Uterus (tissue), 4 donors: Measurements from ENCODE around the gene KRTAP12-1. TPM values are rescaled to one million over a fixed set of nuclear protein-coding genes. Genes with fewer than 3 reads are reported as not detected.

Source experiments
- DNase-seq, 2 donors: peaks; one replicate each; pipeline ENCODE4 v3.0.0-alpha.2; 2019 to 2020
- H3K27ac ChIP-seq, 2 donors: fragments of 200-600 bp; sonication (generic); 1 replicate in 1 of 2; 2 replicates in 1 of 2; pipeline ENCODE4 v1.5.1; 2016 to 2018
- H3K27me3 ChIP-seq, 2 donors: fragments of 200-600 bp; sonication (generic); one replicate each; pipeline ENCODE4 v1.5.1; 2018 to 2019; ENCODE audit warnings: control low read depth in 1 of 2
- H3K36me3 ChIP-seq, 2 donors: fragments of 200-600 bp; sonication (generic); one replicate each; pipeline ENCODE4 v1.5.1; 2019; ENCODE audit warnings: control low read depth in 1 of 2
- H3K4me1 ChIP-seq, 2 donors: fragments of 200-600 bp; sonication (generic); one replicate each; pipeline ENCODE4 v1.5.1; 2018 to 2019; ENCODE audit warnings: control low read depth in 1 of 2
- H3K4me3 ChIP-seq, 2 donors: fragments of 200-600 bp; sonication (generic); 1 replicate in 1 of 2; 2 replicates in 1 of 2; pipeline ENCODE4 v1.5.1; 2018 to 2019; ENCODE audit warnings: mild to moderate bottlenecking in 1 of 2
- H3K9me3 ChIP-seq, 2 donors: fragments of 200-600 bp; sonication (generic); one replicate each; pipeline ENCODE4 v1.5.1; 2019; ENCODE audit warnings: control low read depth in 1 of 2
- POLR2A ChIP-seq, 2 donors: fragments of 450-650 bp; IDR thresholded peaks; one replicate each; pipeline ENCODE4 v1.6.1; 2016; ENCODE audit warnings: antibody characterized with exemption in 2 of 2, mild to moderate bottlenecking in 1 of 2, moderate library complexity in 1 of 2
- intact Hi-C: fragments of 100-400 bp; cut with DNase I; formaldehyde crosslinking; loops from one replicate; pipeline ENCODE4 v1.15.1; 2023; ENCODE audit warnings: low total_unique reads
- total RNA-seq, 4 donors: library from RNA; depleted of rRNA in 3 of 4; stranded (reverse); fragments of >200 nt in 3 of 4; gene quantifications; one replicate each; pipeline versions ENCODE4 v1.1.0 to v1.2.4, GENCODE V29; 2014 to 2023
- TF ChIP-seq, protein P1 (sequence below), 4 experiments: fragments of 200-600 bp in 2 of 4; fragments of 450-650 bp in 2 of 4; sonication (generic) in 2 of 4; IDR thresholded peaks; one replicate each; pipeline ENCODE4 v1.5.1; 2016 to 2019; ENCODE audit warnings: antibody characterized with exemption in 4 of 4, mild to moderate bottlenecking in 2 of 4, moderate library complexity in 1 of 4
- donor health status: DM: yes; HTN: yes; CAD: no.

KRTAP12-1 gene
- total RNA-seq, 4 donors from 2014 or later, result 1.5 TPM; not detected in 3

DNA sequence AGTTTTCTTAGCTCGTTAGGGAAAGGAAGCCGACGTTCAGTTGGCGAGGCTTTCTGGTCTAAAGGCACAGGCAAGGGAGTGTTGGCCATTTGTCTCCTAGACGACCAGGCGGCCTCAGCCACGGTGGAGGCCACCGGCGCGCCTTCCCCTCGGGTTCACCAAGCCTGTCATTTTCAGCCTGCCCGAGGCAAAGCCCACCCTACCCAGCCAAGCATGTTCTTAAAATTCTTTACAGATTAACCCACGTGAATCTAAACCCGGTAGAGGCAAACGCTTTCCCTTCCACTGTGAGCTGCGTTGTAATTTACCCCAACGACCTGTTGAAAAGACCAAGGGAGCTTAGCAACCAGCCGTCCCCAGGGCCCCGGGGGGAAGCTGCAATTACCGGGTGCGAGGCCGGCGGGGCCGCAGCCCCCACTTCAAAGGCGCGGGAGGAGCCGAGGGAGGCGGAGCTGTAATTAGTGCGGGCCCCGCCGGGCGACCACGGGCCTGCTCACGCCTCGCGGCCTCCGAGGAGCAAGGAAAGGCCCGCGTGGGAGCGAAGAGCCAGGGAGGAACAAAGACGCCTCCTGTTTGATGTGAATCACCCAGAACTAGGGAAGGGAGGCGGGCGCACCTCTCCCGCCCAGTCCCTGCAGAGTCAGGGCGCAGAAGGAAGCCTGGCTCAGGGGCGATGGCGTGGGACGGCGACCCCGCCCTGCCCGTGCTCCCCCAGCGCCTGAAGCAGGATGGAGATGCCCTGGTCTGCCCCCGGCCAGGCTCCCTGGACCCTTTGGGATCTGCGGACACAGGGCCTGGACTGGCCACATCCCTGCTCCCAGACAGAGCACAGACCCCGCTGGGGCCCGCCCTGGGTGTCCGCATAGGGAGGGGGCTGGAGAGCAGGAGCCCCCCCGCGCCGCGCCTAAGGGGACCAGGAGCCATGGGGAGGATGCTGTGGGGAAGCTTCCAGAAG lies 41.5 kb upstream of the KRTAP12-1 start:
- Histone ChIP-seq H3K27ac (no peak overlapping the region), H3K4me1 (no peaks in the 10 kb centered on the region), H3K9me3 (no peaks in the 10 kb centered on the region), H3K27me3 (no peaks in the 10 kb centered on the region), H3K4me3 (no peak overlapping the region), H3K36me3 (no peaks in the 10 kb centered on the region)
- DNase-seq, result no peak
- no peak for TF ChIP-seq POLR2A (IDR thresholded peaks at IDR 0.05)
- TF ChIP-seq, protein P1, sequence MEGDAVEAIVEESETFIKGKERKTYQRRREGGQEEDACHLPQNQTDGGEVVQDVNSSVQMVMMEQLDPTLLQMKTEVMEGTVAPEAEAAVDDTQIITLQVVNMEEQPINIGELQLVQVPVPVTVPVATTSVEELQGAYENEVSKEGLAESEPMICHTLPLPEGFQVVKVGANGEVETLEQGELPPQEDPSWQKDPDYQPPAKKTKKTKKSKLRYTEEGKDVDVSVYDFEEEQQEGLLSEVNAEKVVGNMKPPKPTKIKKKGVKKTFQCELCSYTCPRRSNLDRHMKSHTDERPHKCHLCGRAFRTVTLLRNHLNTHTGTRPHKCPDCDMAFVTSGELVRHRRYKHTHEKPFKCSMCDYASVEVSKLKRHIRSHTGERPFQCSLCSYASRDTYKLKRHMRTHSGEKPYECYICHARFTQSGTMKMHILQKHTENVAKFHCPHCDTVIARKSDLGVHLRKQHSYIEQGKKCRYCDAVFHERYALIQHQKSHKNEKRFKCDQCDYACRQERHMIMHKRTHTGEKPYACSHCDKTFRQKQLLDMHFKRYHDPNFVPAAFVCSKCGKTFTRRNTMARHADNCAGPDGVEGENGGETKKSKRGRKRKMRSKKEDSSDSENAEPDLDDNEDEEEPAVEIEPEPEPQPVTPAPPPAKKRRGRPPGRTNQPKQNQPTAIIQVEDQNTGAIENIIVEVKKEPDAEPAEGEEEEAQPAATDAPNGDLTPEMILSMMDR (IDR thresholded peaks at IDR 0.05), result no peak
- intact Hi-C loops, result no loop called here

- no peak overlapping the region for H3K27ac ChIP-seq
- intact Hi-C loops, result no loop called here
These were observed 40.8 kb upstream of the KRTAP12-1 start for GRCh38 chr21:44722731-44723130.

DNA sequence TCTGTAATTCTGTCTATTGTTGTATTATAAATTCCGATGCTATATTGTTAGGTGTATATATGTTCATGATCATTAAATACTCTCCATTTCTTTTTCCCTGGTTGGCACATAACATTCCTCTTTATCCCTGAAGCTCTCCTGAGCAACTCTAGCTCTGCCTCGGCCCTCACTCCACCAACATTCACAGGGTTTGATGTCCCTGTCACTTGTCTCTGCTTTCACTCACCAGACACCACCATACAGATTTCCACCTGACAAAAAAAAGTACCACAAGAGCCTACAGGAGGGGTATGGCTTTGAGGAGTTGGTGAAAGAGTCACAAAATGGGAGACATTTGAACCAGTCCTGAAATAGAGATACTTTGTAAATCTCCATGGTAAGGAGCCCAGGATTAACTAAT lies 38.2 kb upstream of the KRTAP12-1 start:
- TF ChIP-seq, protein P1 (IDR thresholded peaks at IDR 0.05), result no peak
- no peak for TF ChIP-seq POLR2A (IDR thresholded peaks at IDR 0.05)
- Histone ChIP-seq H3K36me3 (no peaks in the 10 kb centered on the region), H3K4me3 (no peak overlapping the region), H3K27ac (no peak overlapping the region), H3K27me3 (no peaks in the 10 kb centered on the region), H3K4me1 (no peaks in the 10 kb centered on the region), H3K9me3 (no peaks in the 10 kb centered on the region)
- intact Hi-C loops, result no loop called here
- DNase-seq, result no peak

More at GRCh38 chr21:44722731-44723130, 40.8 kb upstream of the KRTAP12-1 start:
- no peak for TF ChIP-seq POLR2A (IDR thresholded peaks at IDR 0.05)
- TF ChIP-seq, protein P1 (IDR thresholded peaks at IDR 0.05), result no peak
- no peaks in the 10 kb centered on the region for H3K4me1 ChIP-seq
- no peaks in the 10 kb centered on the region for H3K9me3 ChIP-seq
- H3K27me3 ChIP-seq, result no peaks in the 10 kb centered on the region
- no peaks in the 10 kb centered on the region for H3K36me3 ChIP-seq
- no peak overlapping the region for H3K4me3 ChIP-seq
- DNase-seq, result no peak

DNA sequence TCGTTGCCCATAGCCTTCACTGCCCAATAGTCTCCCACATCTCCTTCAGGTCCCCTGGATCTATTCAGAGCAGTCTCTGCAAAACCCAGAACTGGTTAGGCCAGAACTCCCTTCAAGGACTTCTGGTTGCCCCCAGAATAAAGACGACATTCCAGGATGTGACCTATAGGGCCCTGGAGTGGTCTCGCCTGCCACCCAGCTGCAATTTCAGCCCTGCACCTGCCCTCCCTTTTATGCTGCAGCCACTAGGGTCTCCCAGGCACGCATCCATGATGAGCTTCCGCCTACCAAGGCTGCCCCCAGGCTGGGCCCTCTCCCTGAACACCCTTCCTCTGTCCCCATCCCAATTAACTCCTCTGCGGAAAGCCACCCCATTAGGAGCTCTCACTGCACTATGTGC lies 36.6 kb upstream of the KRTAP12-1 start:
- intact Hi-C loops, result no loop called here
- no peaks in the 10 kb centered on the region for H3K36me3 ChIP-seq
- H3K4me1 ChIP-seq, result no peaks in the 10 kb centered on the region
- H3K27ac ChIP-seq, result no peak overlapping the region
- TF ChIP-seq POLR2A (IDR thresholded peaks at IDR 0.05), result no peak
- TF ChIP-seq, protein P1 (IDR thresholded peaks at IDR 0.05), result no peak
- DNase-seq, result no peak
- H3K9me3 ChIP-seq, result no peaks in the 10 kb centered on the region
- no peak overlapping the region for H3K4me3 ChIP-seq
- H3K27me3 ChIP-seq, result no peaks in the 10 kb centered on the region

DNA sequence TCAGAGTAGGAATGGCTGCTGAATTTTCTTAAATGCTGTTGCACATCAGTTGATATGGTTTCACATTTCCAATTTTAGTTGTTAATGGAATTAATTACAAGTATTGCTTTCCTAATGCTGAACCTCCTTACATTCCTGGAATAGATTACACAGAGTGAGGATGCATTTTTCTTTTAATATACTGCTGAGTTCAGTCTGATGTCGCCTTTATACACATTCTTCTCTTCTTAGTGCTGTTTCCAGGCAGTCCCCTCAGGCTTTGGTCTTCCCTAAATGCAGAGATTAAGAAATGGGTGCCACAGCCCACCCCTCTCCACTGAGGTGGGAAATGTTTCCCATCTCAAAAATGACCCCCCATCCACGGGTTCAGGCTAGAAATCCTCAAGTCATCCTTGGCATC lies 36.1 kb upstream of the KRTAP12-1 start:
- intact Hi-C loops, result no loop called here
- Histone ChIP-seq H3K9me3 (no peaks in the 10 kb centered on the region), H3K4me3 (no peak overlapping the region), H3K27me3 (no peaks in the 10 kb centered on the region), H3K36me3 (no peaks in the 10 kb centered on the region), H3K4me1 (no peaks in the 10 kb centered on the region), H3K27ac (no peak overlapping the region)
- TF ChIP-seq, protein P1 (IDR thresholded peaks at IDR 0.05), result no peak
- TF ChIP-seq POLR2A (IDR thresholded peaks at IDR 0.05), result no peak
- no peak for DNase-seq
